Neuronal stem cell (in vitro differentiated cells): Measurements from ENCODE around the gene ZNF445.

Experiments used
- DNase-seq: peaks from one replicate; pipeline ENCODE4 v3.0.0-alpha.2; 2013; ENCODE audit warnings: low spot score
- H2AFZ ChIP-seq: one replicate; pipeline ENCODE4 v1.6.1; 2013; ENCODE audit warnings: mild to moderate bottlenecking, low read length, inconsistent platforms
- H2AK5ac ChIP-seq: 2 replicates; pipeline ENCODE4 v1.6.1; 2013; ENCODE audit warnings: low read depth, mild to moderate bottlenecking, inconsistent platforms, low read length, moderate library complexity, mixed read lengths
- H2BK120ac ChIP-seq: 2 replicates; pipeline ENCODE4 v1.6.1; 2013; ENCODE audit warnings: low read depth, mild to moderate bottlenecking, inconsistent platforms, low read length, moderate library complexity, mixed read lengths
- H2BK12ac ChIP-seq: one replicate; pipeline ENCODE4 v1.6.1; 2013; ENCODE audit warnings: low read length, inconsistent platforms
- H2BK15ac ChIP-seq: 2 replicates; pipeline ENCODE4 v1.6.1; 2013; ENCODE audit warnings: mild to moderate bottlenecking, low read length, inconsistent platforms, mixed read lengths
- H2BK5ac ChIP-seq: one replicate; pipeline ENCODE4 v1.6.1; 2013; ENCODE audit warnings: inconsistent platforms, mild to moderate bottlenecking, low read length, moderate library complexity
- H3K14ac ChIP-seq: one replicate; pipeline ENCODE4 v1.6.1; 2013; ENCODE audit warnings: low read length, inconsistent platforms
- H3K18ac ChIP-seq: 2 replicates; pipeline ENCODE4 v1.6.1; 2013; ENCODE audit warnings: low read length, inconsistent platforms
- H3K23ac ChIP-seq: 2 replicates; pipeline ENCODE4 v1.6.1; 2013; ENCODE audit warnings: low read depth, mild to moderate bottlenecking, mixed read lengths, low read length, inconsistent platforms; ENCODE audit not compliant: poor library complexity
- H3K27ac ChIP-seq: replicated peaks from 3 replicates; pipeline ENCODE4 v1.5.1; 2013; ENCODE audit warnings: low read length, inconsistent platforms
- H3K27me3 ChIP-seq, 3 experiments: 2 replicates each; pipeline ENCODE4 v1.6.1; 2013; ENCODE audit warnings: low read length in 3 of 3, mild to moderate bottlenecking in 2 of 3, inconsistent platforms in 1 of 3, low read depth in 1 of 3, mixed read lengths in 1 of 3, moderate library complexity in 1 of 3; ENCODE audit not compliant: control insufficient read depth in 3 of 3, insufficient read depth in 3 of 3
- H3K36me3 ChIP-seq, 2 donors: replicated peaks in 1 of 2; 2 replicates each; pipeline ENCODE4 v1.6.1; 2013; ENCODE audit warnings: low read length in 2 of 2; ENCODE audit not compliant: control insufficient read depth in 2 of 2, insufficient read depth in 2 of 2
- H3K4ac ChIP-seq: 2 replicates; pipeline ENCODE4 v1.6.1; 2013; ENCODE audit warnings: inconsistent platforms, mild to moderate bottlenecking, low read length, moderate library complexity
- H3K4me1 ChIP-seq, 2 donors: 1 replicate in 1 of 2; 2 replicates in 1 of 2; pipeline ENCODE4 v1.6.1; 2013; ENCODE audit warnings: low read length in 2 of 2, low read depth in 1 of 2; ENCODE audit not compliant: control insufficient read depth in 2 of 2, insufficient read depth in 1 of 2
- H3K4me2 ChIP-seq: one replicate; pipeline ENCODE4 v1.6.1; 2013; ENCODE audit warnings: mild to moderate bottlenecking, low read length, inconsistent platforms; ENCODE audit not compliant: insufficient read depth, poor library complexity, severe bottlenecking
- H3K4me3 ChIP-seq, 2 donors: 2 replicates each; pipeline ENCODE4 v1.5.1; 2013; ENCODE audit warnings: low read length in 2 of 2, mild to moderate bottlenecking in 2 of 2, inconsistent platforms in 1 of 2, moderate library complexity in 1 of 2
- H3K79me1 ChIP-seq: one replicate; pipeline ENCODE4 v1.6.1; 2013; ENCODE audit warnings: low read depth, mild to moderate bottlenecking, inconsistent platforms, low read length, moderate library complexity
- H3K9ac ChIP-seq: one replicate; pipeline ENCODE4 v1.6.1; 2013; ENCODE audit warnings: mild to moderate bottlenecking, low read depth, low read length, inconsistent platforms; ENCODE audit not compliant: poor library complexity
- H3K9me3 ChIP-seq, 2 donors: replicated peaks in 1 of 2; 2 replicates each; pipeline versions ENCODE3 to v1.6.1; 2013; ENCODE audit warnings: low read length in 2 of 2, mild to moderate bottlenecking in 2 of 2, inconsistent platforms in 1 of 2, low read depth in 1 of 2, mixed read lengths in 1 of 2, moderate library complexity in 1 of 2; ENCODE audit not compliant: control insufficient read depth in 2 of 2, insufficient read depth in 1 of 2
- H4K8ac ChIP-seq: one replicate; pipeline ENCODE4 v1.6.1; 2013; ENCODE audit warnings: low read depth, mild to moderate bottlenecking, inconsistent platforms, low read length, moderate library complexity
- H4K91ac ChIP-seq: one replicate; pipeline ENCODE4 v1.6.1; 2013; ENCODE audit warnings: low read length, low read depth, mild to moderate bottlenecking, inconsistent platforms; ENCODE audit not compliant: poor library complexity
- WGBS, 2 donors: extraction: QIAGEN DNeasy Blood & Tissue Kit; methylation state at CpG; one replicate each; pipeline ENCODE4 v1.1.7; 2013; ENCODE audit warnings: missing lambda C conversion rate in 2 of 2, mixed read lengths in 1 of 2; ENCODE audit not compliant: insufficient read length in 2 of 2, insufficient replicate concordance in 1 of 2; ENCODE audit errors: extremely low coverage in 2 of 2; 5-methylcytosine and 5-hydroxymethylcytosine counted together

The ZNF445 gene

DNA sequence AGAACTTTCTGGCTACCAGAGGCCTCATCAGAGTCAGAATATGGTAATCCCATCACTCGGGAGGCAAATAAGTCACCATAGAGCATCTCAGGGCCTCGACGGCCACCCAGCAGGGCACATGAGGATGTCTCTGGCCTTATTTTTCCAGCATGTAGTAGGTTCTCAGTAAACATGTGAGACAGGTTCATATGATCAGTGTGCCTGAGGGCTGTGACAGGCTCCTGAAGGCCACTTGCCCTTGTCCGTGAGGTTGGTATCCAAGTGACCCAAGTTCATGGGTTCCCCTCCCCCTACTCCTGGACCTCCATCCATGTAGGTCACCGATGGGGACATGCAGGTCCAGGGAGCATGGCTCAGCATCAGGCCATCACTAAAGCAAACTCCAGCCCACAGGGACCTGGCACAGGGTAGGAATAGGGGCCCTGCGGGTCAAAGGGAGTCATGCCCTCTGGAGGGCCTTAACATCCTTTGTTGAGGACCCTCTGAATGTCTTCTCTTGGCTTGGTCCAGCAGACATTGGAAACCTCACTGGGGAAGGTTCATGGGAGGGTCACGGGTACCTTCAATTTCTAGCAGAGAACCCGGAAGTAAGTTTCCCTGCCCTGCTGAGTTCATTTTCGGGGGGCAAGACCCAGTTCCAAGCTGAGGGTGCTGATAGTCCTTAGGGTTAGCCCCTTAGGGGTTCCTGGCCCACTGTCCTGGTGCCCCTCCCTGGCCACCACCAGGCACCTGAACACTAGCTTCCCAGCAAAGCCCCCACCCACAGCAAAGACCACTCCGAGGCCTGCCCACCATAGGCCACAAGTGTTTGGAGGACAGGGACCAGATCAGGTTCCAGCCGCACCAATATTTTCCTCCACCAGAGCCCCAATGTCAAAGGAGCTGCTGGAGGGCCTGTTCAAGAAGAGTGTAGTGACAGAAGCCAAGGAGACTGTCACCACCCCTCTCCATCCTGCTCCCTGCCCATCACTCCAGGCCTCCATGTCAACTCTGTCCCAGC lies 61.1 kb downstream of the ZNF445 start:
- Histone ChIP-seq H3K9ac (no peak overlapping the region), H3K36me3 (no peaks in the 10 kb centered on the region), H3K23ac (no peak overlapping the region), H3K18ac (no peak overlapping the region), H3K4me1 (peaks cover 0 to 4% of the 10 kb centered on the region in 2 donors), H3K4ac (no peak overlapping the region), H3K27me3 (no peaks in the 10 kb centered on the region), H2BK120ac (no peak overlapping the region), H2BK15ac (no peak overlapping the region), H3K79me1 (no peaks in the 10 kb centered on the region), H3K4me3 (no peak overlapping the region), H2AK5ac (peak overlapping the region; percentile 41), H2BK5ac (no peak overlapping the region), H4K91ac (no peak overlapping the region), H3K27ac (no peak overlapping the region), H2BK12ac (no peak overlapping the region), H3K9me3 (no peaks in the 10 kb centered on the region), H2AFZ (peak overlapping the region; percentile 5), H3K4me2 (no peak overlapping the region), H3K14ac (no peak overlapping the region), H4K8ac (no peak overlapping the region)
- DNase-seq, result no peak
- no CpG with 5 or more reads among the region's 11 CpGs for WGBS, 2 donors

DNA sequence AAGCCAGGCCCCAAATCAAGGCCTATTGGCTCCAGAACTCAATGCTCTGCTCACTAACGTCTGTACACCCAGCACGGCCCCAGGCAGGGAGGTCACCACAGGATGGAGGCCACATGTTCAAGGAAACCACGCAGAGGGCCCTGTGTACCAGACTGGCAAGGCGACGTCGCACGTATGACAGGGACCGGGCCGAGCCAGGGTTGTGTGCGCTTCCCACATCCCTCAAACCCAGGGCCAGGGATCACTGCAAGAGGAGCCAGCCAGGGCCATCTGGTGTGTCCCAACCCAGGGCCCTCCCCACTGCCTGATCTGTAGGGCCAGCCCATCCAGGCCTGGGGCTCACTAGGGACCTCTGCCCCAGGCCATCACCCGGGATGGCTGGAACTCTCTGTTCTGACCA lies 62.0 kb downstream of the ZNF445 start:
- no peak overlapping the region for H2AFZ ChIP-seq
- no peak for DNase-seq
- no CpG with 5 or more reads among the region's 11 CpGs for WGBS, 2 donors

DNA sequence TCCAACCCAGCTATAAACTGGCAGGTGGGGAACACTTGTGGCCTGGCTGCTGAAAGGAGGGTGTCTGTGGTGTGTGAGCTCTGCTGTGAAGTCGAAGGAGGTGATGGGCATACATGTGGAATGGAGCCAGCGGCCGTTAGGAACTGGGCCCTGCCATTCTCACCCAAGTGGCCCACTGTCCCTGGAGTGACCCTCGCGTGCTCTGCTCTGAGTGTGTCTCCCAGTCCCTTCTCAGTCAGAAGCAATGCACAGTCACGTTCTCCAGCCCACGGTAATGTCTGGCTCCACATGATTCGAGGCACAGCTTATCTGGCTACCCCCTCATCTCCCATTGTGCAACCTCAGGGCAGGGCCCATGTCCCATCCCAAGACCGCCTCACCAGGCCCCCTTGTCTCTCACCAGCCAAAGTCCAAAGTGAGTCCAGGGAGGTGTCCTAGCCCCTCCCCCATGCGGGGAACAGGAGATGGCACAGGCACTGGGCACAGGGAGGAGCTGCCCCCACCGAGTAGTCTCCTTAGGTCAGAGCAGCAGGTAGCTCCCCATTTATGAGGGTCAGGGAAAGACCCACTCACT lies 62.9 kb downstream of the ZNF445 start:
- Histone ChIP-seq H3K4me1 (peaks cover 0 to 4% of the 10 kb centered on the region in 2 donors), H3K27ac (no peak overlapping the region), H3K18ac (peak overlapping the region; percentile 32), H3K23ac (no peak overlapping the region), H3K4ac (no peak overlapping the region), H3K9ac (no peak overlapping the region), H2BK15ac (no peak overlapping the region), H4K8ac (no peak overlapping the region), H3K36me3 (no peaks in the 10 kb centered on the region), H2BK5ac (no peak overlapping the region), H3K14ac (no peak overlapping the region), H3K79me1 (no peaks in the 10 kb centered on the region), H3K4me2 (no peak overlapping the region), H2AK5ac (peak overlapping the region; percentile 24), H3K4me3 (no peak overlapping the region), H2BK120ac (no peak overlapping the region), H4K91ac (no peak overlapping the region), H3K27me3 (no peaks in the 10 kb centered on the region), H2AFZ (no peak overlapping the region), H2BK12ac (peak overlapping the region; percentile 18), H3K9me3 (no peaks in the 10 kb centered on the region)
- no peak for DNase-seq
- WGBS, 2 donors, result no CpG with 5 or more reads among the region's 11 CpGs

More for the DNA sequence above, 62.0 kb downstream of the ZNF445 start:
- no peak overlapping the region for H4K91ac ChIP-seq
- H3K9me3 ChIP-seq, result no peaks in the 10 kb centered on the region
- no peak overlapping the region for H4K8ac ChIP-seq
- no peak overlapping the region for H2BK5ac ChIP-seq
- H3K4me2 ChIP-seq, result no peak overlapping the region
- no peak overlapping the region for H3K4me3 ChIP-seq
- no peaks in the 10 kb centered on the region for H3K79me1 ChIP-seq
- H2BK120ac ChIP-seq, result no peak overlapping the region
- H3K27ac ChIP-seq, result no peak overlapping the region
- no peaks in the 10 kb centered on the region for H3K27me3 ChIP-seq
- H3K4me1 ChIP-seq, result peaks cover 0 to 4% of the 10 kb centered on the region in 2 donors
- H3K18ac ChIP-seq, result no peak overlapping the region
- peak overlapping the region; percentile 39 for H2AK5ac ChIP-seq
- H3K23ac ChIP-seq, result peak overlapping the region; percentile 8
- H3K36me3 ChIP-seq, result no peaks in the 10 kb centered on the region
- H3K9ac ChIP-seq, result no peak overlapping the region
- H2BK12ac ChIP-seq, result no peak overlapping the region
- H2BK15ac ChIP-seq, result no peak overlapping the region
- H3K4ac ChIP-seq, result no peak overlapping the region
- no peak overlapping the region for H3K14ac ChIP-seq

DNA sequence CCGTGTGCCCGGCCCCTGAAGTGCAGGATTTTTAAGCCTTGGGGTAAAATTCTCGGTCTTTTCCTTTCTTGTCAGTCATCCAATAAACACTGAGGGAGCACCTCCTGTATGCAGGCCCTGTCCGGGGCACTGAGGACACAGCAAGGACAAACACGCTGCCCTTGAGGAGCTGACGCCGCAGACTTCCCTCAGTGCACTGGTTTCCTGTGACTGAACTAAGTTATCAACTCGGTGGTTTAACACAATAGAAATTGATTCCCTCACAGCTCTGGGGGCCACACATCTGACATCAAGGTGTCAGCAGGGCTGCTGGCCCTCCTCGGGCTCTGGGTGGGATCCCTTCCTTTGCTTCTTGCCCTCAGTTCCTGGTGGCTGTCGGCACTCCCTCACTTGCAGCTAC lies 65.1 kb downstream of the ZNF445 start:
- H3K4me1 ChIP-seq, result no peaks in the 10 kb centered on the region
- H3K23ac ChIP-seq, result no peak overlapping the region
- H3K4me2 ChIP-seq, result no peak overlapping the region
- no peak overlapping the region for H3K18ac ChIP-seq
- H3K79me1 ChIP-seq, result no peaks in the 10 kb centered on the region
- no peak for DNase-seq
- H3K36me3 ChIP-seq, result peaks cover 0 to 2% of the 10 kb centered on the region in 2 donors
- no peak overlapping the region for H3K4me3 ChIP-seq
- no peak overlapping the region for H2BK5ac ChIP-seq
- no peak overlapping the region for H3K14ac ChIP-seq
- H3K9ac ChIP-seq, result no peak overlapping the region
- no peak overlapping the region for H2BK120ac ChIP-seq
- no peak overlapping the region for H2AK5ac ChIP-seq
- no CpG with 5 or more reads among the region's 10 CpGs for WGBS, 2 donors
- H3K9me3 ChIP-seq, result no peaks in the 10 kb centered on the region
- no peak overlapping the region for H3K27ac ChIP-seq
- no peak overlapping the region for H2BK12ac ChIP-seq
- no peak overlapping the region for H3K4ac ChIP-seq
- no peak overlapping the region for H4K8ac ChIP-seq
- H2BK15ac ChIP-seq, result no peak overlapping the region
- H3K27me3 ChIP-seq, result no peaks in the 10 kb centered on the region
- H4K91ac ChIP-seq, result no peak overlapping the region
- no peak overlapping the region for H2AFZ ChIP-seq
